NCI-H226 (cell line): ENCODE results near the gene SPPL2C.

ENCODE experiments used
- DNase-seq: peaks from one replicate; pipeline ENCODE4 v3.0.0-alpha.2; 2015

Gene SPPL2C, protein sequence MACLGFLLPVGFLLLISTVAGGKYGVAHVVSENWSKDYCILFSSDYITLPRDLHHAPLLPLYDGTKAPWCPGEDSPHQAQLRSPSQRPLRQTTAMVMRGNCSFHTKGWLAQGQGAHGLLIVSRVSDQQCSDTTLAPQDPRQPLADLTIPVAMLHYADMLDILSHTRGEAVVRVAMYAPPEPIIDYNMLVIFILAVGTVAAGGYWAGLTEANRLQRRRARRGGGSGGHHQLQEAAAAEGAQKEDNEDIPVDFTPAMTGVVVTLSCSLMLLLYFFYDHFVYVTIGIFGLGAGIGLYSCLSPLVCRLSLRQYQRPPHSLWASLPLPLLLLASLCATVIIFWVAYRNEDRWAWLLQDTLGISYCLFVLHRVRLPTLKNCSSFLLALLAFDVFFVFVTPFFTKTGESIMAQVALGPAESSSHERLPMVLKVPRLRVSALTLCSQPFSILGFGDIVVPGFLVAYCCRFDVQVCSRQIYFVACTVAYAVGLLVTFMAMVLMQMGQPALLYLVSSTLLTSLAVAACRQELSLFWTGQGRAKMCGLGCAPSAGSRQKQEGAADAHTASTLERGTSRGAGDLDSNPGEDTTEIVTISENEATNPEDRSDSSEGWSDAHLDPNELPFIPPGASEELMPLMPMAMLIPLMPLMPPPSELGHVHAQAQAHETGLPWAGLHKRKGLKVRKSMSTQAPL

GRCh38 chr17:45844695-45845375 lies at the start of gene SPPL2C:
Gene SPPL2C (plus strand): TSS chr17:45844881. CDS start chr17:45844907, 26 bp downstream.
- no peak for DNase-seq

DNA sequence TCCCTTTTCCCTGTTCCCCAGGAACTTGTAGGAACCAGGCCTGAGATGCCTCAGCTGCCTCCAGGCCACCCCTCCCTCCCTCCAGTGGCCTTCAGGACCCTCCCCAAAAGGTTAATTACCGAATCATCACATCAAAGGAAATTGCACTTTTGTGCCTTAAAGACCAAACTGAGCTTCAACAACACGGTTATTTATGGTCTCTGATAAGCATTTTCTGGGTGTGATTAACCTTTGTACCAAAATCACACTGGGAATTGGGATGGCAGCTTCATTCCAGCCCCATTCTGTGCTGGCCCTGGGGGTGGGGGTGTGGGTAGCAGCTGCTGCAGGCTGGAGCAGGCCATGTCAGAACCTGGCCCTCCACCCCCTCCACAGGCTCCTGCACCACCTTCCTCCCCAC lies 43.9 kb upstream of the SPPL2C start:
- DNase-seq, result no peak

GRCh38 chr17:45801421-45801820 lies 43.3 kb upstream of the SPPL2C start:
- no peak for DNase-seq

DNA sequence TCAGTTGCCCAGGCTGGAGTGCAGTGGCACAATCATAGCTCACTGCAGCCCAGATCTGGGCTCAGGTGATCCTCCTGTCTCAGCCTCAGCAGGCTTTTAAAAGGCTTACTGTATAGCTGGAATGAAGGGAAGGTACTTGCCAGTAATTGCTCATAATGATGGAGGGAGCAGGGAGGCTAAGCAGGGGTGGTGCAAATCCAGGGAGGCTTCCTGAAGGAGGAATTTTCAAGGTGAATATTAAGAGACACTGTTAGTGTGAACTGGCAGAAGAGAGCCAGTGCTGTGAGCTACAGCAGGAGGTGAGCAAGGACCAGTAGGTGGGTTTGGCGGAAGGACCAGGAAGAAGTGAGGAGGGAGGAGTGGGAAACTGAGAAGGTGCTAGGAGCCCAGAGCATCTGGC lies 35.8 kb upstream of the SPPL2C start:
- DNase-seq, result no peak

GRCh38 chr17:45809499-45809898 lies 35.2 kb upstream of the SPPL2C start:
- no peak for DNase-seq

GRCh38 chr17:45812102-45812501 lies 32.6 kb upstream of the SPPL2C start:
- no peak for DNase-seq

GRCh38 chr17:45813048-45813725 lies 31.5 kb upstream of the SPPL2C start:
- DNase-seq, result no peak

GRCh38 chr17:45814622-45815606 lies 29.8 kb upstream of the SPPL2C start:
- DNase-seq, result no peak

- DNase-seq, result no peak
Observed at GRCh38 chr17:45815752-45816151, 28.9 kb upstream of the SPPL2C start.

DNA sequence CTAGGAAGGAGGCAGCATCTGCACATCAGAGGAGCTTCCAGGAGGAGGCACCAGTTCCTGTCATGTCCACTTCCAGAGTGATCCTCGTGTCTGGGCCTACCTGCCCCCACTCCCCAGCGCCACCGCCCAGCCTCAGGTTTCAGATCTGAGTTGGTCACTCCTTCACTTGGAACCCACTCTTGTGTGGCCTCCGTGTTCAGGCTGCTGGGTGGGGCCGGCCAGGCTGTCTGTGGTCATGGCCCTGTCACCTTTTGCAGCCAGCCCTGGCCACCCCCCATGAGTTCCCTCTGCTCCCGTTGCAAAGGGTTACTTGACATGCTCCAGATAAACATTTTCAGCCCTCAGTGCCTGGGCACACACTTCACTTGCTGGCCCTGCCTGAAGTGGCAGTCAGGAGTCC lies 26.6 kb upstream of the SPPL2C start:
- DNase-seq, result no peak

DNA sequence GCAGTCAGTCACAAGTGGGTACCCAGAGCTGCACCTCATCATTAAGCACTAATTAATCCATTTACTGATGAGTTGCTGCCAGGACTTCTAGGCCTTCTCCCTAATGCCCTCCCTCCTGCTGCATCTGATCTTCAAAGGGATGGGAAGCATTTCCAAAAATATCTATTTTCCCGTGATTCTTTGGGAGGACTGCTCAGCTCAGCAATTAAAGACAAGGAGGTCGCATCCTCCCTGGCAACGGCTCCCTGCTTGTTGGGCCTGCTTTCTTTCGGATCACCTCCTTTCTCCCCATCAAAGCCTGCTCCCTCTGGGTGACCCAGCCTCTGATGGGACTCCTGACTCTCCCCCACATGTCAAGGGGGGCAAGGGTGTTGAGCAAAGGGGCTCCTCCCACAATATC lies 26.0 kb upstream of the SPPL2C start:
- DNase-seq, result no peak

DNA sequence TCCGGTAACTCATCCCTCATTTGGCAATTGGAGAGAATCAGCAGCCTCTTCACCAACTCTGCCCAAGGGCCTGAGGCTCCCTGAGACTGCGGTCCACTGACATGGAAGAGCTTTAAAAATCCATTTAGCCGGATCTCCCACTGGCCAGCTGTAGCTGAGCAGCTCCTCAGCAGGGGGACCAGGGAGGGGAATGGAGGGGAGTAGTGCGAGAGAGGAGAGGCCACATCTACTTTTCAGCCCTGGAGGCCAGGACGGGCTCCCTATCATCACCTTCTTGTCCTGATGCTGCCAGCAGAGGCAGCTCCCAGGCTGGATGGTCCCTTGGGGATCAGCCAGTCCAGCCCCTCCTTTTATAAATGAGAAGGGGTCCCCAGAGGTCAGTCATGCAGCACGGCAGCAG lies 25.0 kb upstream of the SPPL2C start:
- no peak for DNase-seq

GRCh38 chr17:45820052-45820780 lies 24.5 kb upstream of the SPPL2C start:
- no peak for DNase-seq

GRCh38 chr17:45821147-45821546 lies 23.5 kb upstream of the SPPL2C start:
- DNase-seq, result no peak

DNA sequence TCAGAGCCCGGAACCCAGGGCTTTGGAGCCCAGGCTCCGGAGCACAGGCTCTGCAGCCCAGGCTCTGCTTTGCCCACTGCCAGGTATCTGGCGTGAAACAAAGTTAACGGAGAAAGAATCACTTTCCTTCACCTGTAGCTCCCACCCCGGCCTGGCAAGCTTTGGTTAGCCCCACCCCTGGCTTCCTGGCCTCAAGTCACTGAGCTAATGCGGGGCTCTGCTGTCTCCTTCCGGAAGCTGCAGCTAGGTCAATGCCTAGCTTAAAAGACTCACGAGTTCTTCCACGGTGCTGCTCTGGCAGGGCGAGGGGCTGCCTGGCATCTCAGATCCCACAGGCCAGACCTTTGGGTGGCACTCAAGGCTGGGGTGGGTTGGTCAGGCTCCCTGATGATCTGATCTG lies 21.1 kb upstream of the SPPL2C start:
- no peak for DNase-seq

GRCh38 chr17:45824475-45824874 lies 20.2 kb upstream of the SPPL2C start:
- DNase-seq, result no peak

GRCh38 chr17:45824901-45825492 lies 19.7 kb upstream of the SPPL2C start:
- DNase-seq, result no peak

DNA sequence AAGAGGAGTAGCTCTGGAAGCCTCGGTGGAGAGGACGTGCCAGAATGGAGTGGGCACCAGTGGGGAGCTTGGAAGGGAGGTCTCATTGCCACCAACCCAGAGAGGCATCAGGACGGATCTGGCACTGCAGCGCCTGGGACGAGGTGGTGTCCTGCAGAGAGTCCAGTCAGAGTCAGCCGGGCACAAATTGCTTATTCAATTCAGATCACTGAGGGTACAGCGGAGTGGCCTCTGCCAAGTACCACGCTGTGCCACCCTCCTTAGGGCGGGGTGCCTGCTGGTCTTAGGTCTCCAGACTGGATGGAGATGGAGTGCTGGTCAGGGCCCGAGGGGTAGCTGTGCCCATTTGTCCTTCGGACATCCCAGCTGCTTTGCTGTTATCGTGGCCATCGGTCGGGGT lies 18.9 kb upstream of the SPPL2C start:
- DNase-seq, result no peak

DNA sequence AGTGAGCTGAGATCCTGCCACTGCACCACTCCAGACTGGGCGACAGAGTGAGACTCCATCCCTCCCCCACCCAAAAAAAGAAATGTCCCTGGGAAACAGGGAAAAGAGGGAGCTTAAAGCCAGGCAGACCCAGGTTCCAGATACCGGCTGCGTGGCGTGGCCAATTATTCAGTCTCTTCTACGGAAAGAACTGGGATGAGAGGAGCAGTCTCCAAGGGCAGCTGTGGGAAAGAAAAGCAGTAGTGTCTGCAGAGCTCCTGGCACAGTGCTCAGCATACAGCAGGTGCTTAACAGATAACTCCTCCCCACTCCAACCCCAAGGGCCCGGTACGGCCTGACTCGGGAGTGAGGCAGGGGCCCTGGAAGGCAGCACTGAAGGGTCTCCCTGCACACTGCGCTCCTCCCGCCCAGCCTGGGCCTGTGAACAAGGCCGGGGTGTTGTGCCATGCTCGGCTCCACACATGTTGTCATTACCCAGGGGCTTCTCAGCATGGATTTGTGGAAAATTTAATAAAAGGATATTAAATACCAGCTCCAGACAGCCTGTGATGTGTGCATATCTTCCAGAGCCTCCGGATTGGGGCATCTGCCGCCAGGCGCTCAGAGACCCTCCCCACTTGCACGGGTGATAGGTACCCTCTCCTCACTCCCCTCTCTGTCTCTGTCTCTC lies 17.6 kb upstream of the SPPL2C start:
- no peak for DNase-seq

DNA sequence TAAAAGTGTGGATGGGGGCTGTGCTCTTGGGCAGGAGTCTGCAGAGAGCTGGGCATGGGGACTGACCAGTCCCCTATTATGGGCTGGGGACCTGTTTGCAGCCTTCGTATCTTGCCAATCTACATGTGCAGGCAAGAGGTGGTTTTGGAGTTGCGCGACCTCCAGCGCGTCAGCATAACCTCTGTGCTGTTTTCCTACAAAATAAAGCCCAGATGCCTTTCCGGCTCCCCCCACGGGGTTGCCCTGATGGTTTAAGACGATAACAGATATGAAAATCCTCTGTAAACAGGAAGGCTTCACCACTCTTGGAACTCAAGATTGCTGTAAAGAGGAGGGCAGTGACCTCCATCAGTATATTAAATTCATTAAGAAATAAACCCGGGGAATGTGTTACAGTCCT lies 16.5 kb upstream of the SPPL2C start:
- DNase-seq, result no peak
